OCI-LY3 (cell line): ENCODE measurements around the gene TMEM123.
"Not testable (repeated sequence)": the region's sequence is repeated elsewhere in the genome, so short reads cannot be mapped to it uniquely, and the experiment has no call there.

Source experiments
- H2AFZ ChIP-seq: fragments of 200-600, 300-600 bp; shearing (Covaris generic); 2 replicates; pipeline ENCODE4 v1.6.0; 2014; ENCODE audit warnings: antibody characterized with exemption, low read depth, low read length
- H3K27ac ChIP-seq: fragments of 200-600, 300-600 bp; sonication (generic); 2 replicates; pipeline ENCODE4 v1.5.1; 2014; ENCODE audit warnings: mild to moderate bottlenecking, low read length, moderate library complexity, mixed read lengths
- H3K27me3 ChIP-seq: fragments of 200-600, 300-600 bp; sonication (generic); 2 replicates; pipeline ENCODE4 v1.6.1; 2014; ENCODE audit warnings: low read depth, low read length, mixed read lengths
- H3K36me3 ChIP-seq: fragments of 200-600, 300-600 bp; sonication (generic); replicated peaks from 2 replicates; pipeline ENCODE3; 2014; ENCODE audit warnings: low read depth, low read length, mixed read lengths
- H3K4me1 ChIP-seq: fragments of 300-600, 200-600 bp; sonication (generic); 2 replicates; pipeline ENCODE4 v1.6.1; 2014; ENCODE audit warnings: low read length, mixed read lengths
- H3K4me2 ChIP-seq: fragments of 200-600, 300-600 bp; sonication (generic); 2 replicates; pipeline ENCODE4 v1.6.1; 2014; ENCODE audit warnings: low read length, mixed read lengths
- H3K4me3 ChIP-seq: fragments of 300-600, 200-600 bp; sonication (generic); 2 replicates; pipeline ENCODE4 v1.5.1; 2014; ENCODE audit warnings: antibody characterized with exemption, mild to moderate bottlenecking, low read length, moderate library complexity
- H3K79me2 ChIP-seq: fragments of 300-600, 200-600 bp; shearing (Covaris generic); 2 replicates; pipeline ENCODE4 v1.6.1; 2014; ENCODE audit warnings: mild to moderate bottlenecking, low read length, mixed read lengths
- H3K9ac ChIP-seq: fragments of 300-600, 200-600 bp; shearing (Covaris generic); 2 replicates; pipeline ENCODE4 v1.6.0; 2014; ENCODE audit warnings: mild to moderate bottlenecking, low read length, moderate library complexity
- H3K9me3 ChIP-seq: fragments of 200-600, 300-600 bp; shearing (Covaris generic); 2 replicates; pipeline ENCODE4 v1.6.1; 2014; ENCODE audit warnings: low read length, mixed read lengths; ENCODE audit not compliant: insufficient read depth
- H4K20me1 ChIP-seq: fragments of 200-600, 300-600 bp; sonication (generic); 2 replicates; pipeline ENCODE4 v1.6.1; 2016; ENCODE audit warnings: low read length, mixed read lengths; ENCODE audit not compliant: insufficient read depth
- EZH2phosphoT487 ChIP-seq: fragments of 200-600 bp; shearing (Covaris generic); IDR thresholded peaks from 2 replicates; pipeline ENCODE4 v1.6.1; 2018; ENCODE audit warnings: antibody characterized with exemption, mixed run types, low read depth
- TF ChIP-seq, protein P1 (sequence below): fragments of 200-600, 300-600 bp; sonication (generic); IDR thresholded peaks from 2 replicates; pipeline ENCODE4 v1.5.1; 2014; ENCODE audit warnings: antibody characterized with exemption, low read length, low read depth

Gene TMEM123

DNA sequence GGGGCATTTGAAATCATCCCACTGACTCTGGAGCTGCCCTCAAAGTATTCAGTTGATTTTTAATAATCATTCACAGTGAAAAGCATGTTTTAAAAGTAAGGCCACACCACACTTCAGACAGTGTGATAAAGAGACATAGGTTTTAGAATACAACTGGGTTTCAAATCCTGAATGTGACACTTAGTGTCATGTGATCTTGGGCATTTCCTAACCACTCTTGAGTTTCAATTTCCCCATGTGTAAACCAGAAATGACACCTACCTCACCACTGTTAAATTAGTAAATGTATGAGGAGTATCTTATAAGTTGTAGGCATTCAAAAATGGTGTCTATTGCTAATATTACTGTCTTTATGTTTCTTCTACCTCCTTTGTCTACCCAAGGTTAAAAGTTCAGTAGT lies 5.4 kb downstream of the TMEM123 start:
- H3K27ac ChIP-seq: no peak overlapping the region
- no peak for TF ChIP-seq EZH2phosphoT487
- TF ChIP-seq, protein P1, sequence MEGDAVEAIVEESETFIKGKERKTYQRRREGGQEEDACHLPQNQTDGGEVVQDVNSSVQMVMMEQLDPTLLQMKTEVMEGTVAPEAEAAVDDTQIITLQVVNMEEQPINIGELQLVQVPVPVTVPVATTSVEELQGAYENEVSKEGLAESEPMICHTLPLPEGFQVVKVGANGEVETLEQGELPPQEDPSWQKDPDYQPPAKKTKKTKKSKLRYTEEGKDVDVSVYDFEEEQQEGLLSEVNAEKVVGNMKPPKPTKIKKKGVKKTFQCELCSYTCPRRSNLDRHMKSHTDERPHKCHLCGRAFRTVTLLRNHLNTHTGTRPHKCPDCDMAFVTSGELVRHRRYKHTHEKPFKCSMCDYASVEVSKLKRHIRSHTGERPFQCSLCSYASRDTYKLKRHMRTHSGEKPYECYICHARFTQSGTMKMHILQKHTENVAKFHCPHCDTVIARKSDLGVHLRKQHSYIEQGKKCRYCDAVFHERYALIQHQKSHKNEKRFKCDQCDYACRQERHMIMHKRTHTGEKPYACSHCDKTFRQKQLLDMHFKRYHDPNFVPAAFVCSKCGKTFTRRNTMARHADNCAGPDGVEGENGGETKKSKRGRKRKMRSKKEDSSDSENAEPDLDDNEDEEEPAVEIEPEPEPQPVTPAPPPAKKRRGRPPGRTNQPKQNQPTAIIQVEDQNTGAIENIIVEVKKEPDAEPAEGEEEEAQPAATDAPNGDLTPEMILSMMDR: no peak
- H3K4me1 ChIP-seq: peaks cover 28% of the 10 kb centered on the region
- H2AFZ ChIP-seq: no peak overlapping the region
- H3K4me3 ChIP-seq: no peak overlapping the region
- no peak overlapping the region for H3K9ac ChIP-seq
- H3K9me3 ChIP-seq: no peaks in the 10 kb centered on the region
- peaks cover 58% of the 10 kb centered on the region for H4K20me1 ChIP-seq
- H3K36me3 ChIP-seq: peaks cover 35% of the 10 kb centered on the region
- H3K27me3 ChIP-seq: no peaks in the 10 kb centered on the region
- H3K79me2 ChIP-seq: peaks cover 81% of the 10 kb centered on the region
- 0 out of 2 replicates have a peak overlapping the region, but pooled peaks have one; percentile 3 for H3K4me2 ChIP-seq

DNA sequence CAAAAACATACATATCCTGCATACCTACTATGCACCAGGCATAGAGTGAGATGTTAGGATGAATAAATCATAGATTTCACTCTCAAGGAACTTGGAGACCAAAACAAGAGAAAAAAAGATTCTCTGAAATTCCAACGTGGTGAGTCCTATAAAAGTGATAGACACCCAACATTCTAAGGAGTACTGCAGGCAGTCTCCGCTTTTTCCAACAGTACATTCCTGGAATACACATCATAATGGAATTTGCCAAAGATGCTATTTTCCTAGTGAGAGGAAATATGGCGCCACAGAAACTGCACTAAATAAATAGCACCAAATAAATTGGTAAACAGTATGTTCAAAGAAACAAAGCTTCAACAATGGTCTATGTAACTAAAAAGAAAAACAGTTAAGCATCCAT lies 6.0 kb downstream of the TMEM123 start:
- no peak overlapping the region for H3K4me2 ChIP-seq
- H4K20me1 ChIP-seq: peaks cover 58% of the 10 kb centered on the region
- no peak overlapping the region for H3K4me3 ChIP-seq
- H3K79me2 ChIP-seq: peaks cover 75% of the 10 kb centered on the region
- peaks cover 28% of the 10 kb centered on the region for H3K4me1 ChIP-seq
- H3K9me3 ChIP-seq: no peaks in the 10 kb centered on the region
- H3K27ac ChIP-seq: no peak overlapping the region
- H2AFZ ChIP-seq: no peak overlapping the region
- H3K36me3 ChIP-seq: peaks cover 35% of the 10 kb centered on the region
- TF ChIP-seq EZH2phosphoT487: no peak
- TF ChIP-seq, protein P1: no peak
- no peak overlapping the region for H3K9ac ChIP-seq
- no peaks in the 10 kb centered on the region for H3K27me3 ChIP-seq

DNA sequence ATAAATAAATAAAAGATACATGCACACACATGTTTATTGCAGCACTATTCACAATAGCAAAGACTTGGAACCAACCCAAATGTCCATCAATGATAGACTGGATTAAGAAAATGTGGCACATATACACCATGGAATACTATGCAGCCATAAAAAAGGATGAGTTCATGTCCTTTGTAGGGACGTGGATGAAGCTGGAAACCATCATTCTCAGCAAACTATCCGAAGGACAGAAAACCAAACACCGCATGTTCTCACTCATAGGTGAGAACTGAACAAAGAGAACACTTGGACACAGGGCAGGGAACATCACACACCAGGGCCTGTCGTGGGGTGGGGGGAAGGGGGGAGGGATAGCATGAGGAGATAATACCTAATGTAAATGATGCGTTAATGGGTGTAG lies 7.9 kb downstream of the TMEM123 start:
- not testable (repeated sequence) for H3K4me3 ChIP-seq, H3K9ac ChIP-seq, H2AFZ ChIP-seq, H3K27me3 ChIP-seq, H3K27ac ChIP-seq, H3K9me3 ChIP-seq, H3K4me2 ChIP-seq
- peaks cover 56% of the 10 kb centered on the region for H3K79me2 ChIP-seq
- peaks cover 35% of the 10 kb centered on the region for H3K36me3 ChIP-seq
- H4K20me1 ChIP-seq: peaks cover 39% of the 10 kb centered on the region
- peaks cover 20% of the 10 kb centered on the region for H3K4me1 ChIP-seq

DNA sequence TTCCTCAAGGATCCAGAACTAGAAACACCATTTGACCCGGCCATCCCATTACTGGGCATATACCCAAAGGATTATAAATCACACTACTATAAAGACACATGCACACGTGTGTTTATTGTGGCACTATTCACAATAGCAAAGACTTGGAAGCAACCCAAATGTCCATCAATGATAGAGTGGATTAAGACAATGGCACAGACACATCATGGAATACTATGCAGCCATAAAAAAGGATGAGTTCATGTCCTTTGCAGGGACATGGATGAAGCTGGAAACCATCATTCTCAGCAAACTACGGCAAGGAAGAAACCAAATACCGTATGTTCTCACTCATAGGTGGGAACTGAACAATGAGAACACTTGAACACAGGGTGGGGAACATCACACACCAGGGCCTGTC lies 8.4 kb downstream of the TMEM123 start:
- H3K4me2 ChIP-seq: not testable (repeated sequence)

DNA sequence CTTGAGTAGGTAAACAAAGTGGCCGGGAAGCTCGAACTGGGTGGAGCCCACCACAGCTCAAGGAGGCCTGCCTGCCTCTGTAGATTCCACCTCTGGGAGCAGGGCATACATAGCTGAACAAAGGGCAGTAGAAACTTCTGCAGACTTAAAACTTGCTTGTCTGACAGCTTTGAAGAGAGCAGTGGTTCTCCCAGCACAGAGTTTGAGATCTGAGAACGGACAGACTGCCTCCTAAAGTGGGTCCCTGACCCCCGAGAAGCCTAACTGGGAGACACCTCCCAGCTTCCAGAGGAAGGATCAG lies 13.6 kb downstream of the TMEM123 start:
- H3K9me3 ChIP-seq, H2AFZ ChIP-seq, H3K4me3 ChIP-seq, H3K27ac ChIP-seq, H3K27me3 ChIP-seq, H4K20me1 ChIP-seq, H3K4me1 ChIP-seq, H3K4me2 ChIP-seq, H3K9ac ChIP-seq: not testable (repeated sequence)
- Histone ChIP-seq H3K79me2 (peaks cover 25% of the 10 kb centered on the region), H3K36me3 (peaks cover 29% of the 10 kb centered on the region)

More for the DNA sequence above, 8.4 kb downstream of the TMEM123 start:
- H3K4me3 ChIP-seq, H3K9ac ChIP-seq, H3K27ac ChIP-seq, H2AFZ ChIP-seq, H3K27me3 ChIP-seq, H3K9me3 ChIP-seq: not testable (repeated sequence)
- Histone ChIP-seq H3K79me2 (peaks cover 51% of the 10 kb centered on the region), H3K4me1 (peaks cover 20% of the 10 kb centered on the region), H3K36me3 (peaks cover 35% of the 10 kb centered on the region), H4K20me1 (peaks cover 33% of the 10 kb centered on the region)
